Duodenal mucosa (tissue), 2 donors: ENCODE data around the gene SMARCAD1.
A peak's percentile ranks its signal among the peaks of the same experiment; 100 is the strongest.

ENCODE experiments used
- H3K27ac ChIP-seq: one replicate; pipeline ENCODE4 v1.7.0; 2013; ENCODE audit warnings: low read depth, low read length
- H3K27me3 ChIP-seq, 2 donors: one replicate each; pipeline ENCODE4 v1.7.0; 2013; ENCODE audit warnings: low read length in 2 of 2, control low read depth in 1 of 2; ENCODE audit not compliant: insufficient read depth in 2 of 2, control insufficient read depth in 1 of 2
- H3K36me3 ChIP-seq, 2 donors: one replicate each; pipeline ENCODE4 v1.7.0; 2013; ENCODE audit warnings: low read length in 2 of 2, control low read depth in 1 of 2; ENCODE audit not compliant: insufficient read depth in 2 of 2, control insufficient read depth in 1 of 2
- H3K4me1 ChIP-seq, 2 donors: one replicate each; pipeline ENCODE4 v1.7.0; 2013; ENCODE audit warnings: low read length in 2 of 2, control low read depth in 1 of 2; ENCODE audit not compliant: insufficient read depth in 2 of 2, control insufficient read depth in 1 of 2
- H3K4me3 ChIP-seq, 2 donors: one replicate each; pipeline ENCODE4 v1.7.0; 2013; ENCODE audit warnings: low read length in 2 of 2, low read depth in 1 of 2
- H3K9ac ChIP-seq, 2 donors: one replicate each; pipeline ENCODE4 v1.7.0; 2013; ENCODE audit warnings: low read length in 2 of 2, low read depth in 1 of 2
- H3K9me3 ChIP-seq, 2 donors: one replicate each; pipeline ENCODE4 v1.7.0; 2013; ENCODE audit warnings: low read length in 2 of 2, control low read depth in 1 of 2; ENCODE audit not compliant: control insufficient read depth in 1 of 2

The SMARCAD1 gene

GRCh38 chr4:94177822-94178221, 29.8 kb upstream of the SMARCAD1 start:
- Histone ChIP-seq H3K27ac (no peak overlapping the region), H3K27me3 (no peaks in the 10 kb centered on the region), H3K4me1 (no peaks in the 10 kb centered on the region), H3K9ac (no peak overlapping the region), H3K36me3 (no peaks in the 10 kb centered on the region), H3K9me3 (no peaks in the 10 kb centered on the region), H3K4me3 (no peak overlapping the region)

- no peaks in the 10 kb centered on the region for H3K27me3 ChIP-seq
- H3K27ac ChIP-seq = no peak overlapping the region
- no peak overlapping the region for H3K9ac ChIP-seq
- H3K9me3 ChIP-seq = no peaks in the 10 kb centered on the region
- H3K4me1 ChIP-seq = no peaks in the 10 kb centered on the region
- no peak overlapping the region for H3K4me3 ChIP-seq
- no peaks in the 10 kb centered on the region for H3K36me3 ChIP-seq
These were observed 25.9 kb upstream of the SMARCAD1 start for GRCh38 chr4:94181815-94182214.

GRCh38 chr4:94202769-94203168, 4.9 kb upstream of the SMARCAD1 start:
- no peak overlapping the region for H3K27ac ChIP-seq
- no peak overlapping the region for H3K9ac ChIP-seq
- H3K4me1 ChIP-seq = no peaks in the 10 kb centered on the region
- peaks cover 0 to 5% of the 10 kb centered on the region in 2 donors for H3K9me3 ChIP-seq
- H3K4me3 ChIP-seq = no peak overlapping the region
- H3K36me3 ChIP-seq = no peaks in the 10 kb centered on the region
- no peaks in the 10 kb centered on the region for H3K27me3 ChIP-seq

GRCh38 chr4:94208266-94208665, 601 bp downstream of the SMARCAD1 start:
- peak overlapping the region; percentile 72 to 81 for H3K9ac ChIP-seq
- peaks cover 10 to 18% of the 10 kb centered on the region in 2 donors for H3K36me3 ChIP-seq
- H3K4me1 ChIP-seq = peaks cover 10 to 15% of the 10 kb centered on the region in 2 donors
- no peak overlapping the region for H3K27ac ChIP-seq
- peak overlapping the region; percentile 77 to 99 for H3K4me3 ChIP-seq
- H3K27me3 ChIP-seq = no peaks in the 10 kb centered on the region
- no peaks in the 10 kb centered on the region for H3K9me3 ChIP-seq

- no peaks in the 10 kb centered on the region for H3K27me3 ChIP-seq
- H3K9ac ChIP-seq = peak overlapping the region in 1 of 2 donors; percentile 72
- H3K4me3 ChIP-seq = peak overlapping the region; percentile 77 to 99
- H3K4me1 ChIP-seq = peaks cover 10 to 15% of the 10 kb centered on the region in 2 donors
- H3K36me3 ChIP-seq = peaks cover 17 to 24% of the 10 kb centered on the region in 2 donors
- H3K9me3 ChIP-seq = no peaks in the 10 kb centered on the region
- H3K27ac ChIP-seq = no peak overlapping the region
These were observed 1.3 kb downstream of the SMARCAD1 start for GRCh38 chr4:94208918-94209317.

GRCh38 chr4:94211861-94212260, 4.2 kb downstream of the SMARCAD1 start:
- H3K9ac ChIP-seq = no peak overlapping the region
- no peaks in the 10 kb centered on the region for H3K9me3 ChIP-seq
- H3K27ac ChIP-seq = no peak overlapping the region
- peaks cover 10 to 15% of the 10 kb centered on the region in 2 donors for H3K4me1 ChIP-seq
- H3K36me3 ChIP-seq = peaks cover 22 to 50% of the 10 kb centered on the region in 2 donors
- H3K27me3 ChIP-seq = no peaks in the 10 kb centered on the region
- H3K4me3 ChIP-seq = no peak overlapping the region

- Histone ChIP-seq H3K27ac (no peak overlapping the region), H3K4me1 (no peaks in the 10 kb centered on the region), H3K27me3 (no peaks in the 10 kb centered on the region), H3K4me3 (no peak overlapping the region), H3K36me3 (peaks cover 27 to 66% of the 10 kb centered on the region in 2 donors), H3K9me3 (no peaks in the 10 kb centered on the region), H3K9ac (no peak overlapping the region)
These were observed 7.1 kb downstream of the SMARCAD1 start for GRCh38 chr4:94214703-94215319.

GRCh38 chr4:94216394-94216793, 8.7 kb downstream of the SMARCAD1 start:
- Histone ChIP-seq H3K4me3 (no peak overlapping the region), H3K9me3 (no peaks in the 10 kb centered on the region), H3K9ac (no peak overlapping the region), H3K36me3 (peaks cover 23 to 73% of the 10 kb centered on the region in 2 donors), H3K27ac (no peak overlapping the region), H3K27me3 (no peaks in the 10 kb centered on the region), H3K4me1 (no peaks in the 10 kb centered on the region)

GRCh38 chr4:94219402-94219801, 11.7 kb downstream of the SMARCAD1 start:
- H3K27ac ChIP-seq = no peak overlapping the region
- no peak overlapping the region for H3K9ac ChIP-seq
- no peaks in the 10 kb centered on the region for H3K27me3 ChIP-seq
- H3K4me3 ChIP-seq = no peak overlapping the region
- no peaks in the 10 kb centered on the region for H3K9me3 ChIP-seq
- H3K36me3 ChIP-seq = peaks cover 10 to 55% of the 10 kb centered on the region in 2 donors
- no peaks in the 10 kb centered on the region for H3K4me1 ChIP-seq

GRCh38 chr4:94221916-94222315, 14.3 kb downstream of the SMARCAD1 start:
- Histone ChIP-seq H3K9me3 (no peaks in the 10 kb centered on the region), H3K36me3 (peaks cover 5 to 35% of the 10 kb centered on the region in 2 donors), H3K4me1 (no peaks in the 10 kb centered on the region), H3K9ac (no peak overlapping the region), H3K4me3 (no peak overlapping the region), H3K27me3 (no peaks in the 10 kb centered on the region), H3K27ac (no peak overlapping the region)
